Measurements from ENCODE around the gene CCDC134. TPM values are rescaled to one million over a fixed set of nuclear protein-coding genes. Genes with fewer than 3 reads are reported as not detected.

The CCDC134 gene
- total and polyA plus RNA-seq, 2 of the 13 experiments (the other 11 are each of a cell fraction or from before 2014, with no cell fraction given), result 4.8 to 17.4 TPM

GRCh38 chr22:41775338-41775737 lies 25.1 kb upstream of the CCDC134 start:
- H3K27me3 ChIP-seq (ENCODE audit: control insufficient read depth in 1 of 2, insufficient read depth in 2 of 2, low read length in 2 of 2), result peaks cover 0 to under 1% of the 10 kb centered on the region in 2 experiments; a peak in 3 of 5 replicates
- H4K20me1 ChIP-seq (ENCODE audit: insufficient read depth, low read length), result no peaks in the 10 kb centered on the region
- no peak overlapping the region for H3K9ac ChIP-seq (ENCODE audit: insufficient read depth, low read depth, low read length)
- H3K9me3 ChIP-seq (ENCODE audit: low read length), result no peaks in the 10 kb centered on the region
- no peaks in the 10 kb centered on the region for H3K4me1 ChIP-seq (ENCODE audit: insufficient read depth, low read length)
- 27% methylated on average over 5 of the region's 5 CpGs for WGBS (ENCODE audit: low lambda C conversion rate)
- ATAC-seq (no peak), DNase-seq (ENCODE audit: low spot score) (no peak), FAIRE-seq (no peak)
- no peak overlapping the region for H3K4me3 ChIP-seq (replicated peaks in 1 of 3; ENCODE audit: insufficient read depth in 1 of 3, low read depth in 2 of 3, low read length in 3 of 3)
- POLR2A ChIA-PET, result no interaction called here
- H3K4me2 ChIP-seq (ENCODE audit: low read depth, low read length), result no peak overlapping the region
- H3K79me2 ChIP-seq (ENCODE audit: insufficient read depth, low read length), result no peaks in the 10 kb centered on the region
- in situ Hi-C loops (cut with HindIII; ENCODE audit: extremely low pct_ligation_motif_present, low pct_unique_long_range_greater_than_20kb), result no loop called here
- H2AFZ ChIP-seq (ENCODE audit: low read length), result no peak overlapping the region
- H3K36me3 ChIP-seq (replicated peaks in 1 of 2; ENCODE audit: control insufficient read depth in 1 of 2, insufficient read depth in 2 of 2, low read length in 2 of 2), result no peaks in the 10 kb centered on the region
- BruUV-seq (replicated peaks), result no TSS peak
- CTCF ChIA-PET (ENCODE audit: low intra/inter-chr PET ratio, low total read pairs), result no interaction called here
- H3K27ac ChIP-seq (ENCODE audit: extremely low read length, insufficient read depth, low read length), result no peak overlapping the region
- intact Hi-C loops (cut with micrococcal nuclease; ENCODE audit: unreplicated experiment), result no loop called here
- TF ChIP-seq CBX2 (IDR thresholded peaks at IDR 0.05; ENCODE audit: low read depth, low read length), result no peak
- TF ChIP-seq CBX2 (CRISPR knock-in tag; IDR thresholded peaks at IDR 0.05; ENCODE audit: low read depth), result no peak
- TF ChIP-seq ZNF770 (CRISPR knock-in tag; IDR thresholded peaks at IDR 0.05), result no peak
- TF ChIP-seq ZSCAN25 (CRISPR knock-in tag; IDR thresholded peaks at IDR 0.05), result no peak
- no peak for TF ChIP-seq U2AF1 (optimal IDR thresholded peaks at IDR 0.05; ENCODE audit: low read depth, low read length)
- no peak for TF ChIP-seq TOE1 (CRISPR knock-in tag; IDR thresholded peaks at IDR 0.05)
- no peak for TF ChIP-seq DMTF1 (CRISPR knock-in tag; IDR thresholded peaks at IDR 0.05)
- TF ChIP-seq ZBTB39 (CRISPR knock-in tag; IDR thresholded peaks at IDR 0.05), result no peak
- no peak for TF ChIP-seq MTF2 (CRISPR knock-in tag; IDR thresholded peaks at IDR 0.05; ENCODE audit: borderline replicate concordance)
- no peak for TF ChIP-seq ARID5B (CRISPR knock-in tag; IDR thresholded peaks at IDR 0.05)
- TF ChIP-seq HOMEZ (CRISPR knock-in tag; IDR thresholded peaks at IDR 0.05; ENCODE audit: low read depth), result no peak
- TF ChIP-seq PCBP1 (IDR thresholded peaks at IDR 0.05; ENCODE audit: borderline replicate concordance, low read depth, low read length), result no peak
- TF ChIP-seq ZNF550 (CRISPR knock-in tag; IDR thresholded peaks at IDR 0.05; ENCODE audit: borderline replicate concordance), result no peak
